GM23248 (cell line): ENCODE measurements around the gene CEACAM19. TPM values are rescaled to one million over a fixed set of nuclear protein-coding genes. Genes with fewer than 3 reads are reported as not detected.

ENCODE experiments used
- DNase-seq: peaks from one replicate; pipeline ENCODE4 v3.0.0-alpha.2; 2015
- H2AFZ ChIP-seq: fragments of 200-600 bp; sonication (generic); 2 replicates; pipeline ENCODE4 v1.6.1; 2016; ENCODE audit warnings: antibody characterized with exemption
- H3F3A ChIP-seq: fragments of 200-600 bp; sonication (generic); 2 replicates; pipeline ENCODE4 v1.6.1; 2016; ENCODE audit warnings: mild to moderate bottlenecking, antibody characterized with exemption, mixed run types; ENCODE audit not compliant: insufficient read depth
- H3K27ac ChIP-seq: fragments of 200-600 bp; sonication (generic); 2 replicates; pipeline ENCODE4 v1.5.1; 2016; ENCODE audit warnings: mild to moderate bottlenecking
- H3K27me3 ChIP-seq: fragments of 200-600 bp; sonication (generic); replicated peaks from 2 replicates; pipeline ENCODE4 v1.6.1; 2016; ENCODE audit warnings: mild to moderate bottlenecking; ENCODE audit not compliant: insufficient read depth
- H3K36me3 ChIP-seq: fragments of 200-600 bp; sonication (generic); 2 replicates; pipeline ENCODE4 v1.6.1; 2016; ENCODE audit warnings: low read depth, mild to moderate bottlenecking
- H3K4me1 ChIP-seq: fragments of 200-600 bp; sonication (generic); 2 replicates; pipeline ENCODE4 v1.6.1; 2016; ENCODE audit warnings: mild to moderate bottlenecking; ENCODE audit not compliant: insufficient read depth
- H3K4me2 ChIP-seq: fragments of 200-600 bp; sonication (generic); one replicate; pipeline ENCODE4 v1.6.1; 2016; ENCODE audit warnings: mild to moderate bottlenecking; ENCODE audit not compliant: unreplicated experiment
- H3K4me3 ChIP-seq: fragments of 200-600 bp; sonication (generic); 2 replicates; pipeline ENCODE4 v1.5.1; 2016; ENCODE audit warnings: mild to moderate bottlenecking
- H3K79me2 ChIP-seq: fragments of 200-600 bp; sonication (generic); 2 replicates; pipeline ENCODE4 v1.6.1; 2016; ENCODE audit warnings: mild to moderate bottlenecking; ENCODE audit not compliant: insufficient read depth
- H3K9ac ChIP-seq: fragments of 200-600 bp; sonication (generic); 2 replicates; pipeline ENCODE4 v1.6.1; 2016; ENCODE audit warnings: mild to moderate bottlenecking
- H3K9me2 ChIP-seq: fragments of 200-600 bp; sonication (generic); 2 replicates; pipeline ENCODE4 v1.6.1; 2016; ENCODE audit warnings: mixed run types, mild to moderate bottlenecking, moderate library complexity; ENCODE audit not compliant: insufficient read depth
- H3K9me3 ChIP-seq: fragments of 200-600 bp; sonication (generic); one replicate; pipeline ENCODE4 v1.6.1; 2017; ENCODE audit warnings: low read depth
- H4K20me1 ChIP-seq: fragments of 200-600 bp; sonication (generic); 2 replicates; pipeline ENCODE4 v1.6.0; 2016; ENCODE audit not compliant: insufficient read depth
- EZH2 ChIP-seq: fragments of 200-600 bp; sonication (generic); IDR thresholded peaks from 2 replicates; pipeline ENCODE4 v1.6.1; 2018; ENCODE audit warnings: antibody characterized with exemption, mild to moderate bottlenecking; ENCODE audit not compliant: insufficient read depth, poor library complexity, severe bottlenecking
- EZH2phosphoT487 ChIP-seq: fragments of 200-600 bp; sonication (generic); IDR thresholded peaks from 2 replicates; pipeline ENCODE4 v1.6.1; 2018; ENCODE audit warnings: antibody characterized with exemption, moderate library complexity, mild to moderate bottlenecking, low read depth; ENCODE audit not compliant: insufficient read depth
- WGBS, 2 experiments: methylation state at CpG; one replicate each; pipeline ENCODE4 v1.1.6; 2015 to 2017; ENCODE audit warnings: low lambda C conversion rate in 2 of 2, low coverage in 1 of 2; ENCODE audit errors: missing lambda C conversion rate in 2 of 2; 5-methylcytosine and 5-hydroxymethylcytosine counted together
- in situ Hi-C: fragments of 300-500 bp; cut with MboI; formaldehyde crosslinking; loops from 2 replicates; pipeline ENCODE4 v1.15.0; 2020
- polyA plus RNA-seq: library from polyadenylated mRNA; unstranded; fragments of >200 nt; fragmentation: Nextera tagmentation; extraction: Ambion mirVana; gene quantifications from 2 replicates; pipeline ENCODE4 v1.2.1, GENCODE V29; 2016
- total RNA-seq: library from RNA; depleted of rRNA; stranded (reverse); fragments of >200 nt; shearing (Covaris generic); gene quantifications from 2 replicates; pipeline ENCODE4 v1.2.3, GENCODE V29; 2014

The CEACAM19 gene
- total and polyA plus RNA-seq, 2 experiments from 2014 or later: 1.7 to 1.9 TPM

DNA sequence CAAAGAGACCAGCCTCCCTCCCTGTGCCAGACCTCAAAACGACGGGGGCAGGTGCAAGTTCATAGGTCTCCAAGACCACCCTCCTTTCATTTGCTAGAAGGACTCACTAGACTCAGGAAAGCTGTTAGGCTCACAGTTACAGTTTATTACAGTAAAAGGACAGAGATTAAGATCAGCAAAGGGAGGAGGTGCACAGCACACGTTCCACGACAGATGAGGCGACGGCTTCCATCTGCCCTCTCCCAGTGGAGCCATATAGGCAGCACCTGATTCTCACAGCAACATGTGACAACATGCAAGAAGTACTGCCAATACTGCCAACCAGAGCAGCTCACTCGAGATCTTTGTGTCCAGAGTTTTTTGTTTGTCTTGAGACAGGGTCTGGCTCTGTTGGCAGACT lies 9.4 kb upstream of the CEACAM19 start:
- in situ Hi-C loops: no loop called here

DNA sequence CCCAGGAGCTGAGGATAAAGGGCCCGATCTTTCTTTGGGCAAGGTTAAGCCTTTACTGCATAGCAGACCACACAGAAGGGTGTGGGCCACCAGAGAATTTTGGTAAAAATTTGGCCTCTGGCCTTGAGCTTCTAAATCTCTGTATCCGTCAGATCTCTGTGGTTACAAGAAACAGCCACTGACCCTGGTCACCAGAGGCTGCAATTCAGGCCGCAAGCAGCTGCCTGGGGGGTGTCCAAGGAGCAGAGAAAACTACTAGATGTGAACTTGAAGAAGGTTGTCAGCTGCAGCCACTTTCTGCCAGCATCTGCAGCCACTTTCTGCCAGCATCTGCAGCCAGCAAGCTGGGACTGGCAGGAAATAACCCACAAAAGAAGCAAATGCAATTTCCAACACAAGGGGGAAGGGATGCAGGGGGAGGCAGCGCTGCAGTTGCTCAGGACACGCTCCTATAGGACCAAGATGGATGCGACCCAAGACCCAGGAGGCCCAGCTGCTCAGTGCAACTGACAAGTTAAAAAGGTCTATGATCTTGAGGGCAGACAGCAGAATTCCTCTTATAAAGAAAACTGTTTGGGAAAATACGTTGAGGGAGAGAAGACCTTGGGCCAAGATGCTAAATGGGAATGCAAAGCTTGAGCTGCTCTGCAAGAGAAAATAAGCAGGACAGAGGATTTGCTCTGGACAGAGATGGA lies 8.4 kb upstream of the CEACAM19 start:
- no peak overlapping the region for H3K4me2 ChIP-seq
- no peak for TF ChIP-seq EZH2phosphoT487
- TF ChIP-seq EZH2: no peak
- DNase-seq: no peak
- H3K4me3 ChIP-seq: no peak overlapping the region
- peaks cover 22% of the 10 kb centered on the region for H3F3A ChIP-seq
- no peak overlapping the region for H2AFZ ChIP-seq
- no peak overlapping the region for H3K9ac ChIP-seq
- H3K27ac ChIP-seq: no peak overlapping the region
- in situ Hi-C loops: no loop called here
- no peaks in the 10 kb centered on the region for H4K20me1 ChIP-seq
- H3K4me1 ChIP-seq: no peaks in the 10 kb centered on the region
- H3K27me3 ChIP-seq: no peaks in the 10 kb centered on the region
- no peaks in the 10 kb centered on the region for H3K9me3 ChIP-seq
- WGBS, 2 experiments: 66 to 67% methylated on average over 7 of the region's 7 CpGs
- H3K79me2 ChIP-seq: no peaks in the 10 kb centered on the region
- H3K36me3 ChIP-seq: peaks cover 48% of the 10 kb centered on the region
- H3K9me2 ChIP-seq: no peaks in the 10 kb centered on the region

More for the DNA sequence above, 9.4 kb upstream of the CEACAM19 start:
- WGBS, 2 experiments: 76 to 79% methylated on average over 7 of the region's 7 CpGs
- no peak overlapping the region for H2AFZ ChIP-seq
- H3K9ac ChIP-seq: no peak overlapping the region
- no peak for DNase-seq
- H3F3A ChIP-seq: peaks cover 22% of the 10 kb centered on the region
- no peak overlapping the region for H3K4me2 ChIP-seq
- H3K9me3 ChIP-seq: no peaks in the 10 kb centered on the region
- TF ChIP-seq EZH2 (no peak), EZH2phosphoT487 (no peak)
- peaks cover 49% of the 10 kb centered on the region for H3K36me3 ChIP-seq
- H3K27me3 ChIP-seq: no peaks in the 10 kb centered on the region
- H3K79me2 ChIP-seq: no peaks in the 10 kb centered on the region
- H3K27ac ChIP-seq: no peak overlapping the region
- H3K9me2 ChIP-seq: no peaks in the 10 kb centered on the region
- H3K4me1 ChIP-seq: no peaks in the 10 kb centered on the region; the same call in 1 of the 2 replicates
- H3K4me3 ChIP-seq: no peak overlapping the region
- H4K20me1 ChIP-seq: no peaks in the 10 kb centered on the region

DNA sequence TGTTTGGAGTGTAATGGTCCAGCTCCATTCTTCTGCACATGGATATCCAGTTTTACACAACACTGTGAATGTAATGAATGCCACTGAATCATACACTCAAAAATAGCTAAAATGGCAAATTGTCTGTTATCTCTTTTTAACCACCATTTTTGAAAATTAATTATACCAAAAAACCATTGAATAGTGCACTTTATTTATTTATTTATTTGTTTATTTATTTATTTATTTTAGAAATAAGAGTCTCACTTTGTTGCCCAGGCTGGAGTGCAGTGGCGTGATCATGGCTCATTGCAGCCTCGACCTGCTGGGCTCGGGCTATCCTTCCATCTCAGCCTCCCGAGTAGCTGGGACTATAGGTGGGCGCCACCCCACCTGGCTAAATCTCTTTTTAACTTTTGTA lies 7.3 kb upstream of the CEACAM19 start:
- Histone ChIP-seq H2AFZ (no peak overlapping the region), H3F3A (peaks cover 22% of the 10 kb centered on the region), H4K20me1 (no peaks in the 10 kb centered on the region), H3K36me3 (peaks cover 37% of the 10 kb centered on the region), H3K27me3 (no peaks in the 10 kb centered on the region), H3K79me2 (no peaks in the 10 kb centered on the region), H3K4me2 (no peak overlapping the region), H3K4me3 (no peak overlapping the region), H3K9ac (no peak overlapping the region), H3K9me2 (no peaks in the 10 kb centered on the region), H3K4me1 (no peaks in the 10 kb centered on the region), H3K27ac (no peak overlapping the region), H3K9me3 (no peaks in the 10 kb centered on the region)
- in situ Hi-C loops: no loop called here
- 98% methylated on average over 5 of the region's 5 CpGs for WGBS, 2 experiments
- DNase-seq: no peak
- TF ChIP-seq EZH2phosphoT487 (no peak), EZH2 (no peak)

GRCh38 chr19:44664976-44665375 lies 6.3 kb upstream of the CEACAM19 start:
- no peaks in the 10 kb centered on the region for H3K4me1 ChIP-seq
- H3K27me3 ChIP-seq: no peaks in the 10 kb centered on the region
- H3K36me3 ChIP-seq: peaks cover 31% of the 10 kb centered on the region
- no peak for DNase-seq
- no peak overlapping the region for H3K9ac ChIP-seq
- no peaks in the 10 kb centered on the region for H3K79me2 ChIP-seq
- 92 to 95% methylated on average over 10 of the region's 10 CpGs for WGBS, 2 experiments
- H3K4me3 ChIP-seq: no peak overlapping the region
- no peak overlapping the region for H3K27ac ChIP-seq
- no peaks in the 10 kb centered on the region for H4K20me1 ChIP-seq
- TF ChIP-seq EZH2phosphoT487: no peak
- no peak for TF ChIP-seq EZH2
- no peaks in the 10 kb centered on the region for H3K9me2 ChIP-seq
- no peaks in the 10 kb centered on the region for H3K9me3 ChIP-seq
- H3F3A ChIP-seq: peaks cover 22% of the 10 kb centered on the region
- H2AFZ ChIP-seq: no peak overlapping the region
- no peak overlapping the region for H3K4me2 ChIP-seq
- in situ Hi-C loops: no loop called here
